Bronchial epithelial cell (primary cell): ENCODE measurements around the gene GPN2. TPM values are rescaled to one million over a fixed set of nuclear protein-coding genes. Genes with fewer than 3 reads are reported as not detected.

Experiments used
- DNase-seq: peaks from one replicate; pipeline ENCODE4 v3.0.0-alpha.2; 2010; ENCODE audit warnings: low read depth
- FAIRE-seq: peaks from 2 replicates; lab custom pipeline; 2011; peaks lifted over from hg19 to GRCh38; lab: Jason Lieb, UNC
- H3K27me3 ChIP-seq: 2 replicates; pipeline ENCODE4 v1.5.1; 2011; ENCODE audit warnings: low read length; ENCODE audit not compliant: control insufficient read depth, insufficient read depth
- H3K36me3 ChIP-seq: 2 replicates; pipeline ENCODE4 v1.5.1; 2011; ENCODE audit warnings: low read length; ENCODE audit not compliant: control insufficient read depth, insufficient read depth
- H3K4me3 ChIP-seq: 2 replicates; pipeline ENCODE4 v1.5.1; 2011; ENCODE audit warnings: mild to moderate bottlenecking, low read depth, low read length, control low read depth
- CTCF ChIP-seq: IDR thresholded peaks from 2 replicates; pipeline ENCODE4 v1.5.1; 2011; ENCODE audit warnings: mild to moderate bottlenecking, moderate library complexity, low read length, control low read depth, inconsistent platforms; ENCODE audit not compliant: insufficient read depth, severe bottlenecking
- total RNA-seq: library from RNA; depleted of rRNA; stranded (reverse); fragments of >200 nt; gene quantifications from 2 replicates; pipeline ENCODE4 v1.2.1, GENCODE V29; 2014

Gene GPN2
- total RNA-seq, 1 donor from 2014 or later: 8.7 TPM

DNA sequence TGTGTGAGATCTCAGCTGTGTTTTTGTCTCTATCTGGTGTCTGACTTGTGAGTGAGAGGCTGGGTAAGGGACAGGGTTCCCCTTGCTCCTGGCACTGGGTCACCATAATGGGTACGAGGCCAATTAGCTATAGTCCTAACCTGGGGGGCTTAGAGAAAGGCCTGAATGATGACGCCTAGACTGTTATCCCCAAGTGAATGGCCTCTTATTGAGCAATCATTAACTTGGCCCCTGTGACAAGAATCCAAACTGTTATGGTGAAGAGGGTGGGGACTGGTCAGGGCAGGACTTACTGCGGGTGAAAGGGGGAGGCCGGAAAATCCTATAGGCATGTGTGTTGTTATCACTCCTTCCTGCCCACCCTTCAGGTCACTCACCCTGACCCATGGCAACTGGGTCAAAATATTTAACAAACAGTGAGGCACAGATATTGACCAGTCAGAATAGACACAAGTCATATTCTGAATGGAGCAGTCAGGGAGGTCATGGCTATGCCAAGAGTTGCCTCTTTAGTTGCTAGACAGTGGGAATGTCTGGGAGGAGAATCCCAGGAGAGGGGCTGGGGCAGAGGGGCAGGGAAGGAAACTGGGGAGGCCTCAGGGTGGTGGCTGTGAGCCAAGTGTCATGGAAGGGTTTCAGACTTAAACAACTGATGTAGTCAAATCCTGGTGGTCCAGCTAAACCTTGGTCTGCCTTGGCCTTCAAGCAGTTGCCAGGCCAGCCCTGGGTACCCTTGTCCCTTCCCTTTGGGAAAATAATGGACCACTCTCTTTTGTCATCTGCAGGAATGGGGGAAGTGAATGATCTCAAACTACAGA, 20.5 kb upstream of the GPN2 start:
- DNase-seq (no peak), FAIRE-seq (no peak)
- Histone ChIP-seq H3K4me3 (no peak overlapping the region), H3K36me3 (no peaks in the 10 kb centered on the region), H3K27me3 (no peaks in the 10 kb centered on the region)
- no peak for TF ChIP-seq CTCF

GRCh38 chr1:26909951-26910342, 19.9 kb upstream of the GPN2 start:
- H3K36me3 ChIP-seq: no peaks in the 10 kb centered on the region
- H3K27me3 ChIP-seq: no peaks in the 10 kb centered on the region
- DNase-seq: no peak
- H3K4me3 ChIP-seq: no peak overlapping the region
- TF ChIP-seq CTCF: no peak
- FAIRE-seq: no peak

DNA sequence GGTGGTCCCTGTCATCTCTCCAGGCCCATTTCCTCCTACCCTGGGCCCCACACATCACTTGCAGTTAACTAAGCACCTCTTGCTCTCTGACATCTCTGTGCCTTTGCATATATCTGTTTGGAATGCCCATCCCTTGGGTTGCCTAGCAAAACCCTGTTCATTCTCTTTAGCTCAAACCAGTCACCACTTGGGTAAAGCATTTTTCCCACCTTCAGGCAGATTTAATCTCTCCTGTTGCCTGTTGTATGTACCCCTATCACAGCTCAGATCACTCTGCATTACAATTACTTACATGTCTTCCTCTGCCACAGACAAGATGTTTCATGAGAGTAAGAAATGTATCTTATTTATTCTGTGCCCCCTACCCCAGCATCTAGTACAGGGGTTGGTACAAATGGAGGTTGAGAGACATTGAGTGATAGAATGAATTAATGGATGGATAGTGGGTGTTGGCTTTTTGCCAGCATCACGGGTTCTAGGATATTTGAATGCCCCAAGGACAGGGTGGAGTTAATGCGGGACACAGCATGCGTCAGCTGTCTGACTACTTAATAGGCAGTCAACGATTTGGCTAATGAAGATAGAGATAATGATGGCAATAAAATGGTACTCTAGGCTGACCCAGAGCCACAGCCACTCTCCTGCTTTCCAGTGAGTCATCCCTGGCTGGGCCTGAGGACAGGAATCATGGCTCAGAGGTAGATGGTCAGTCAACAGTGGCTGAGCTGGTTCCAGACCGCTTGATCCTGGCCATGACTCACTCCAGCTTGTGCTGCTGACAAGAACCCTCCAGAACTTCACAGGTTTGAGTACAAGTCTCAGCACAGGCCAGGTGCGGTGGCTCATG, 17.2 kb upstream of the GPN2 start:
- TF ChIP-seq CTCF: no peak
- DNase-seq (peak; percentile 97), FAIRE-seq (peak; percentile 94)
- Histone ChIP-seq H3K4me3 (no peak overlapping the region), H3K27me3 (no peaks in the 10 kb centered on the region), H3K36me3 (no peaks in the 10 kb centered on the region)

- Histone ChIP-seq H3K36me3 (peaks cover 4% of the 10 kb centered on the region), H3K27me3 (no peaks in the 10 kb centered on the region), H3K4me3 (peak overlapping the region; percentile 67)
- no peak for FAIRE-seq
- DNase-seq: no peak
- TF ChIP-seq CTCF: no peak
Observed at GRCh38 chr1:26900815-26901511, 10.9 kb upstream of the GPN2 start.

DNA sequence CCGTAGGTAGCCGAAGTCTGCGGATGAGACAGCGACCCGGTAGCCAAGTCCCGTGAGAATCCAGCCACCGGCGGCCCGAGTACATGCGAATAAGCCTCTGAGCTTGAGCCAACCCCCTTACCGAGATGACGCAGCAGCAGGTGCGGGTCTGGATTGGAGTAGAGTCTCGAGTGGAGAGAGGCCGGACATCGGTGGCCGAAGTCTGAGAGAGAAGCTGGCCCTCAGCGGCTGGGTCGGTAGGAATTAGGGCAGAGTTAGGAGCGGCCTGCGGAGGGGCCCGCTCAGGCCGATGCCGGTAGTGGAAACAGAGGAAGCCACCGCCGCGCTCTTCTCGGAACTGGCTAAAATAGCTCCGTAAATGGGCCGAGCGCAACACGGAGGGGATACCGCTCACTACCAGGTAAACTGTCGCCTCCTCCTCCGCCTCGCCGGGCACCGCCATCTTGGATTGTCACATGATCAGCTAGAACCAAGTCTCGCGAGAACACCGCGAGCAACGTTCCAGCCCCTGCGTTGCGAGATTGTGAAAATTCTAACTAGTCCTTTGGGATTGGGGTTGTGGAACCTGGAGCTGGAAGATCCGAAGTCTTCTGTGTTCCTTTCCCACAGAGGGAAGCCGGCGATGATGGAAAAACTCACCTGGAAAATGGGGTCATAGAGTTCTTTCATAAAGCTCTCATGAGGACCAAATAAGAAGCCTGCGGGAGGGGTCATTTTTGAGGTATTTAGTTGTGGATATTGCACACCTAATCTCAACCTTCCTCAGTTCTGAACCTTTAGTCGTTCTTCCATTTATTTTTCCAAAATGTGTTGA, 10.1 kb upstream of the GPN2 start, which contains the start of gene GPATCH3:
Gene GPATCH3, minus strand, starts transcription at position 467 of the 814 bp plus-strand sequence. Its CDS starts 25 bp downstream, at position 442.
- peaks cover 4% of the 10 kb centered on the region for H3K36me3 ChIP-seq
- peak; percentile 81 for DNase-seq
- H3K27me3 ChIP-seq: no peaks in the 10 kb centered on the region
- no peak for TF ChIP-seq CTCF
- H3K4me3 ChIP-seq: peak within 1 kb of the TSS; percentile 67
- no peak for FAIRE-seq
